Liver (tissue), 3 donors: ENCODE measurements around the gene COPB2.

ENCODE experiments used
- CTCF ChIP-seq: fragments of 150-350 bp; IDR thresholded peaks from 2 replicates; pipeline ENCODE4 v1.5.1; 2017; ENCODE audit warnings: improper control_type of control experiment, low read depth, low read length; ENCODE audit not compliant: missing input control
- HNF4G ChIP-seq: IDR thresholded peaks from 2 replicates; pipeline ENCODE4 v1.6.1; 2016; ENCODE audit warnings: antibody characterized with exemption
- RAD21 ChIP-seq, 2 donors: IDR thresholded peaks; 2 replicates each; pipeline ENCODE4 v1.6.1; 2016; ENCODE audit warnings: antibody characterized with exemption in 2 of 2, mild to moderate bottlenecking in 2 of 2
- TAF1 ChIP-seq: conservative IDR thresholded peaks from 2 replicates; pipeline ENCODE4 v1.6.1; 2016; ENCODE audit warnings: antibody characterized with exemption, mild to moderate bottlenecking
- YY1 ChIP-seq: IDR thresholded peaks from 2 replicates; pipeline ENCODE4 v1.6.1; 2016; ENCODE audit warnings: antibody characterized with exemption, mild to moderate bottlenecking
- TF ChIP-seq, protein P1 (sequence below): IDR thresholded peaks from 2 replicates; pipeline ENCODE4 v1.6.1; 2016; ENCODE audit warnings: antibody characterized with exemption
- TF ChIP-seq, protein P2 (sequence below): IDR thresholded peaks from 2 replicates; pipeline ENCODE4 v1.6.1; 2016; ENCODE audit warnings: antibody characterized with exemption
- donor health status: healthy.
- donor health status: healthy.

DNA sequence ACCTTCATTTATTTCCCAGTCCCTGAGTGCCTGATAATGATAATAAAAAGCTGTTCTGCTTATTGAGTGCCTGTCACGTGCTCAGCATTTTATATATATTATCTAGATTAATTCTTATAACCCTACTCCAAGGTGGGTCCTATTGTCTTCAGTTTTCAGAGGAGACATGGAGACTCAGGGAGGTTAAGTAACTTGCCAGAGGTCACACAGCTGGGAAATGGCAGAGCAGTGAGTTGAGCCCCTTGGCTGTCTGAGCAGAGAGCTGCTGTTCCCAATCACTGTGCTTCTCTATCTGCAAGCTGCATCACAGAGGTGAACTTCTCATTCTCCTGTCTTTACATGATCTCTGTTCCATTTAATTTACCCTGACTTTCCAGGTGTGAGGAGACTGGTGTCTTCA lies 77.9 kb downstream of the COPB2 start:
- TF ChIP-seq CTCF (no peak), TAF1 (no peak), YY1 (no peak), HNF4G (no peak), RAD21 (IDR thresholded peaks at IDR 0.05) (no peak)
- TF ChIP-seq, protein P1, sequence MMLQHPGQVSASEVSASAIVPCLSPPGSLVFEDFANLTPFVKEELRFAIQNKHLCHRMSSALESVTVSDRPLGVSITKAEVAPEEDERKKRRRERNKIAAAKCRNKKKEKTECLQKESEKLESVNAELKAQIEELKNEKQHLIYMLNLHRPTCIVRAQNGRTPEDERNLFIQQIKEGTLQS, result no peak
- TF ChIP-seq, protein P2, sequence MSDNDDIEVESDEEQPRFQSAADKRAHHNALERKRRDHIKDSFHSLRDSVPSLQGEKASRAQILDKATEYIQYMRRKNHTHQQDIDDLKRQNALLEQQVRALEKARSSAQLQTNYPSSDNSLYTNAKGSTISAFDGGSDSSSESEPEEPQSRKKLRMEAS, result no peak
